DND-41 (cell line): ENCODE data around the gene TDRD1.

ENCODE experiments used
- CTCF ChIP-seq: IDR thresholded peaks from 2 replicates; pipeline ENCODE4 v1.5.1; 2012; ENCODE audit warnings: borderline replicate concordance, low read length, moderate library complexity, mild to moderate bottlenecking; ENCODE audit not compliant: poor library complexity, severe bottlenecking; ENCODE audit errors: extremely low read depth
- EZH2 ChIP-seq: IDR thresholded peaks from 3 replicates; pipeline ENCODE4 v1.6.1; 2012; ENCODE audit warnings: borderline replicate concordance, low read depth, mild to moderate bottlenecking, moderate library complexity, low read length, inconsistent platforms; ENCODE audit not compliant: severe bottlenecking

- TF ChIP-seq CTCF, result no peak
- no peak for TF ChIP-seq EZH2
Measured at GRCh38 chr10:114168450-114169009, 10.6 kb upstream of the TDRD1 start.
